Adrenal gland (tissue), 12 donors: ENCODE results near the gene ENDOU. TPM values are rescaled to one million over a fixed set of nuclear protein-coding genes. Genes with fewer than 3 reads are reported as not detected.

Experiments used
- DNase-seq, 7 donors: peaks; one replicate each; pipeline ENCODE4 v3.0.0-alpha.2; 2019 to 2020
- H3K27ac ChIP-seq, 5 donors: fragments of 200-600 bp; sonication (generic) in 4 of 5; 1 replicate in 3 of 5; 2 replicates in 2 of 5; pipeline versions ENCODE4 v1.5.1 to v1.8.0; 2016 to 2020; ENCODE audit warnings: mild to moderate bottlenecking in 1 of 5
- H3K27me3 ChIP-seq: fragments of 200-600 bp; 2 replicates; pipeline ENCODE4 v1.8.0; 2021
- H3K36me3 ChIP-seq, 2 donors: fragments of 200-600 bp; replicated peaks in 1 of 2; 1 replicate in 1 of 2; 2 replicates in 1 of 2; pipeline versions ENCODE4 v1.5.1 to v1.8.0; 2018 to 2022
- H3K4me1 ChIP-seq, 2 donors: fragments of 200-600 bp; replicated peaks in 1 of 2; 1 replicate in 1 of 2; 2 replicates in 1 of 2; pipeline versions ENCODE4 v1.5.1 to v1.8.0; 2018 to 2021
- H3K4me3 ChIP-seq, 4 donors: fragments of 200-600 bp; sonication (generic) in 3 of 4; one replicate each; pipeline ENCODE4 v1.5.1; 2016 to 2018
- H3K9me3 ChIP-seq, 3 donors: fragments of 200-600 bp; sonication (generic) in 1 of 3; replicated peaks in 1 of 3; 1 replicate in 2 of 3; 2 replicates in 1 of 3; pipeline versions ENCODE4 v1.5.1 to v1.8.0; 2016 to 2021
- CTCF ChIP-seq, 6 experiments: fragments of 450-650 bp in 4 of 6; fragments of 200-600 bp in 2 of 6; sonication (generic) in 1 of 6; IDR thresholded peaks; 1 replicate in 5 of 6; 2 replicates in 1 of 6; pipeline versions ENCODE4 v1.5.1 to v1.8.0; 2016 to 2021; ENCODE audit warnings: antibody characterized with exemption in 6 of 6, mild to moderate bottlenecking in 2 of 6, moderate library complexity in 1 of 6
- POLR2A ChIP-seq, 2 donors: fragments of 450-650 bp; IDR thresholded peaks; one replicate each; pipeline ENCODE4 v1.6.1; 2017; ENCODE audit warnings: antibody characterized with exemption in 2 of 2, mild to moderate bottlenecking in 2 of 2, moderate library complexity in 1 of 2
- WGBS, 4 donors: extraction: QIAGEN DNeasy Blood & Tissue Kit in 2 of 4; methylation state at CpG; one replicate each; pipeline versions ENCODE4 v1.1.5 to v1.1.7; 2013 to 2017; 5-methylcytosine and 5-hydroxymethylcytosine counted together
- intact Hi-C, 2 donors: fragments of 100-400 bp; cut with DNase I; formaldehyde crosslinking; loops; one replicate each; pipeline versions ENCODE4 v1.14.1 to v1.15.0; 2022 to 2023
- polyA plus RNA-seq, 3 donors: library from polyadenylated mRNA; stranded (reverse); fragments of 200-250 nt in 2 of 3; fragments of 350-450 nt in 1 of 3; fragmentation: Illumina TruSeq in 1 of 3; extraction: RNeasy Lipid Tissue Mini Kit (QIAGEN cat#74804) in 1 of 3; gene quantifications; one replicate each; pipeline ENCODE4 v1.2.3, GENCODE V29; 2013 to 2014
- total RNA-seq, 9 donors: library from RNA; depleted of rRNA in 4 of 9; stranded (reverse); fragments of >200 nt in 4 of 9; fragments of 120-200 nt in 1 of 9; fragmentation: NEBNext Ultra II Directional in 1 of 9; extraction: Animal tissue kit (Norgen Biotek cat#: 25700) in 1 of 9; gene quantifications; one replicate each; pipeline versions ENCODE4 v1.1.0 to v1.2.4, GENCODE V29; 2013 to 2023
- donor health status: healthy with polysubstance abuse.
- donor health status: Bipolar disorder and iron deficiency.
- donor health status: DM: yes; HTN: yes; CAD: no.
- donor health status: DM: no; HTN: no; CAD: no.
- donor health status: DM: no; HTN: no; CAD: no.
- donor health status: DM: yes; HTN: yes; CAD: no.

The ENDOU gene
- total and polyA plus RNA-seq, 12 donors, result 0.11 to 2.6 (median 0.19) TPM; not detected in 3

GRCh38 chr12:47752121-47752520 is 26.8 kb upstream of the ENDOU start:
- no peak for TF ChIP-seq CTCF (IDR thresholded peaks at IDR 0.05)
- no peak for TF ChIP-seq POLR2A (IDR thresholded peaks at IDR 0.05)
- 86 to 92% (median 88%) methylated on average over 4 of the region's 4 CpGs for WGBS, 4 donors
- Histone ChIP-seq H3K27ac (no peak overlapping the region), H3K4me1 (no peaks in the 10 kb centered on the region), H3K9me3 (no peaks in the 10 kb centered on the region), H3K4me3 (no peak overlapping the region), H3K27me3 (no peaks in the 10 kb centered on the region), H3K36me3 (no peaks in the 10 kb centered on the region)
- intact Hi-C loops, result no loop called here
- no peak for DNase-seq

- DNase-seq, result no peak
- intact Hi-C loops, result no loop called here
- 88 to 94% (median 89%) methylated on average over 6 to 9 of the region's 9 CpGs for WGBS, 4 donors
- Histone ChIP-seq H3K4me1 (no peaks in the 10 kb centered on the region), H3K36me3 (no peaks in the 10 kb centered on the region), H3K27ac (no peak overlapping the region), H3K9me3 (no peaks in the 10 kb centered on the region), H3K27me3 (no peaks in the 10 kb centered on the region), H3K4me3 (no peak overlapping the region)
- no peak for TF ChIP-seq CTCF (IDR thresholded peaks at IDR 0.05)
- TF ChIP-seq POLR2A (IDR thresholded peaks at IDR 0.05), result no peak
Measured at GRCh38 chr12:47751561-47751960, 26.3 kb upstream of the ENDOU start.

- Histone ChIP-seq H3K27me3 (no peaks in the 10 kb centered on the region), H3K4me1 (no peaks in the 10 kb centered on the region), H3K4me3 (no peak overlapping the region), H3K9me3 (no peaks in the 10 kb centered on the region), H3K36me3 (no peaks in the 10 kb centered on the region), H3K27ac (no peak overlapping the region)
- no peak for DNase-seq
- intact Hi-C loops, result no loop called here
- 87 to 92% (median 88%) methylated on average over 8 to 19 of the region's 19 CpGs for WGBS, 4 donors
- TF ChIP-seq CTCF (IDR thresholded peaks at IDR 0.05) (no peak), POLR2A (IDR thresholded peaks at IDR 0.05) (no peak)
Measured at GRCh38 chr12:47750916-47751470, 25.7 kb upstream of the ENDOU start.

GRCh38 chr12:47750229-47750798 is 25.0 kb upstream of the ENDOU start:
- no peaks in the 10 kb centered on the region for H3K9me3 ChIP-seq
- no peaks in the 10 kb centered on the region for H3K4me1 ChIP-seq
- no peak overlapping the region for H3K27ac ChIP-seq
- no peaks in the 10 kb centered on the region for H3K36me3 ChIP-seq
- WGBS, 4 donors, result 87 to 89% (median 87%) methylated on average over 8 to 10 of the region's 10 CpGs
- H3K4me3 ChIP-seq, result no peak overlapping the region
- intact Hi-C loops, result no loop called here
- no peak for DNase-seq
- no peak for TF ChIP-seq POLR2A (IDR thresholded peaks at IDR 0.05)
- no peak for TF ChIP-seq CTCF (IDR thresholded peaks at IDR 0.05)
- H3K27me3 ChIP-seq, result no peaks in the 10 kb centered on the region
